ENCODE data around the gene RAB25.
A peak's percentile ranks its signal among the peaks of the same experiment; 100 is the strongest.

RAB25 gene

DNA sequence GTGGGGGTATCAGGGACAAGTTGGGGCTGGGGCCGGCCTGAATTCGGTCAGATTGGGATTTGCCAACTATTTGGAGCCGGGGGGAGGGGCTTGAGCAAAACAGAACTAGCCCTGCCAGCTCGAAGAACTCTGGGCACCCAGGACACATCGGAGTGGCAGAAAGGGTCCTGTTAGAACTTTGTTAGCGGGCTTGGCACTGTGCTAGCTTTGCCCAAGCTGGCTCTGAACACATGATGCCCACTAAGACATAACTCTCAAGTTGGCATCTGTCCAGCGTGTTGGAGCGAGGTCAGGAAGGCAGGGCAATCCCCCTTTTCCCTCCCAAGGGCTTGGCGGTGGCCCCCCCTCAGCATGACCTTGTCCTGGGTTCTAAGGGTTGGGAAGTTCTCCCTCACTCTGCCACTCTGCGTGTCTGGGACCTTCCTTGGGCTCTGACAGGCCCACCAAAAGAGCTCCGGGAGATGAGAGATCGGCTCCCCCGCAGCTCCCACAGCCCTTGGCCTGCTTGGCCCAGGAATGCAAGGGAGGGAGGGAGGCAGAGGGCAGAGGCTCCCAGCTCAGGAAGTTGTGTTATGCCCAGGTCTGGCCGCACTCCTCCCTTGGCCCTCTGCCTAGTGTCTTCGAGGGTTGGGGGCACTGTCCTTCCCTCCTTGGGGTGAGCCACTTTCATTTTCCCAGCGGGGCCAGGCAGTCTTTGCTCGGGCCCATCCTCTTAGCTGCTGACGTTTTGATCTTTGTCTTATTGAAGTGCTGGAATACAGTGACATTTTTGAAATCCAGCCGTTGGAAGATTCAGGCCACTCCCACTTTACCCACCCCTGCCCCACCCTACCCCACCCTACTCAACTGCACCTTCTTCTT lies 54.8 kb downstream of the RAB25 start:
- ChIA-PET POLR2A (interaction anchor here (0.5 to 5.5 kb wide), 10 partner anchors 8 to 1063 kb away, joined by 3 to 63 read pairs (median 6); partner anchors contain the start of genes MRPL24 and PMF1), CTCF (interaction anchor here (0.8 to 25.6 kb wide), 6 partner anchors 10 to 244 kb away, joined by 3 to 1029 read pairs (median 13); no protein-coding TSS in a partner anchor)
- no peaks in the 10 kb centered on the region for H3K9me3 ChIP-seq (ENCODE audit: control insufficient read depth, insufficient read depth, low read depth, low read length)
- peaks cover 4% of the 10 kb centered on the region for H3K4me1 ChIP-seq (ENCODE audit: control insufficient read depth, insufficient read depth, low read length)
- H3K36me3 ChIP-seq (ENCODE audit: control insufficient read depth in 2 of 2, insufficient read depth in 1 of 2, low read length in 2 of 2) = peaks cover 0 to 7% of the 10 kb centered on the region in 2 experiments; a peak in 2 of 3 replicates
- peak overlapping the region; percentile 66 for H3K27ac ChIP-seq (ENCODE audit: extremely low read depth, low read depth, low read length)
- H3K4me3 ChIP-seq (ENCODE audit: low read depth, low read length) = peak overlapping the region; percentile 69
- TF ChIP-seq ZFP3 (tag by site-specific recombination; IDR thresholded peaks at IDR 0.05; ENCODE audit: low read depth) = no peak
- TF ChIP-seq ZNF549 (tag by site-specific recombination; IDR thresholded peaks at IDR 0.05) = no peak
- TF ChIP-seq, protein P1, sequence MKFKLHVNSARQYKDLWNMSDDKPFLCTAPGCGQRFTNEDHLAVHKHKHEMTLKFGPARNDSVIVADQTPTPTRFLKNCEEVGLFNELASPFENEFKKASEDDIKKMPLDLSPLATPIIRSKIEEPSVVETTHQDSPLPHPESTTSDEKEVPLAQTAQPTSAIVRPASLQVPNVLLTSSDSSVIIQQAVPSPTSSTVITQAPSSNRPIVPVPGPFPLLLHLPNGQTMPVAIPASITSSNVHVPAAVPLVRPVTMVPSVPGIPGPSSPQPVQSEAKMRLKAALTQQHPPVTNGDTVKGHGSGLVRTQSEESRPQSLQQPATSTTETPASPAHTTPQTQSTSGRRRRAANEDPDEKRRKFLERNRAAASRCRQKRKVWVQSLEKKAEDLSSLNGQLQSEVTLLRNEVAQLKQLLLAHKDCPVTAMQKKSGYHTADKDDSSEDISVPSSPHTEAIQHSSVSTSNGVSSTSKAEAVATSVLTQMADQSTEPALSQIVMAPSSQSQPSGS (tag by site-specific recombination; IDR thresholded peaks at IDR 0.05; ENCODE audit: low read depth) = no peak
- TF ChIP-seq ZNF133 (tag by site-specific recombination; IDR thresholded peaks at IDR 0.05) = no peak
- TF ChIP-seq ZNF510 (tag by site-specific recombination; IDR thresholded peaks at IDR 0.05; ENCODE audit: insufficient replicate concordance) = no peak
- no peak for TF ChIP-seq HOXC10 (CRISPR knock-in tag; IDR thresholded peaks at IDR 0.05)
- TF ChIP-seq ZNF658 (tag by site-specific recombination; IDR thresholded peaks at IDR 0.05) = no peak
- no peak for TF ChIP-seq ZNF394 (tag by site-specific recombination; IDR thresholded peaks at IDR 0.05; ENCODE audit: borderline replicate concordance)
- TF ChIP-seq MYNN (tag by site-specific recombination; IDR thresholded peaks at IDR 0.05; ENCODE audit: borderline replicate concordance) = no peak
- no peak for TF ChIP-seq ZBTB11 (tag by site-specific recombination; conservative IDR thresholded peaks at IDR 0.05; ENCODE audit: low read depth)
- no peak for TF ChIP-seq ZNF223 (tag by site-specific recombination; IDR thresholded peaks at IDR 0.05)
- no peak for TF ChIP-seq ZNF692 (tag by site-specific recombination; IDR thresholded peaks at IDR 0.05)
- peak; percentile 23; the same call in 1 of the 2 replicates for TF ChIP-seq KLF7 (tag by site-specific recombination; IDR thresholded peaks at IDR 0.05; ENCODE audit: borderline replicate concordance)
- no peak for TF ChIP-seq ZNF324 (tag by site-specific recombination; IDR thresholded peaks at IDR 0.05)
- no peak for TF ChIP-seq ZFP41 (tag by site-specific recombination; IDR thresholded peaks at IDR 0.05; ENCODE audit: borderline replicate concordance)
- no peak for TF ChIP-seq ZNF146 (tag by site-specific recombination; IDR thresholded peaks at IDR 0.05)
- peak; percentile 45 for TF ChIP-seq ZBTB17 (tag by site-specific recombination; IDR thresholded peaks at IDR 0.05)
- TF ChIP-seq ZNF837 (tag by site-specific recombination; IDR thresholded peaks at IDR 0.05) = no peak
- TF ChIP-seq ZNF548 (tag by site-specific recombination; IDR thresholded peaks at IDR 0.05) = no peak
- no peak for TF ChIP-seq ZBTB1 (tag by site-specific recombination; IDR thresholded peaks at IDR 0.05)
- TF ChIP-seq MEIS1 (CRISPR knock-in tag; IDR thresholded peaks at IDR 0.05; ENCODE audit: borderline replicate concordance) = no peak
- peak; percentile 84; the same call in 1 of the 2 replicates for TF ChIP-seq ZNF600 (tag by site-specific recombination; IDR thresholded peaks at IDR 0.05)
- TF ChIP-seq ZXDB (tag by site-specific recombination; IDR thresholded peaks at IDR 0.05) = peak; percentile 27; the same call in 1 of the 2 replicates
- TF ChIP-seq ZNF664 (tag by site-specific recombination; IDR thresholded peaks at IDR 0.05) = no peak
- peak; percentile 87 for TF ChIP-seq KLF1 (tag by site-specific recombination; IDR thresholded peaks at IDR 0.05)
- TF ChIP-seq, protein P2, sequence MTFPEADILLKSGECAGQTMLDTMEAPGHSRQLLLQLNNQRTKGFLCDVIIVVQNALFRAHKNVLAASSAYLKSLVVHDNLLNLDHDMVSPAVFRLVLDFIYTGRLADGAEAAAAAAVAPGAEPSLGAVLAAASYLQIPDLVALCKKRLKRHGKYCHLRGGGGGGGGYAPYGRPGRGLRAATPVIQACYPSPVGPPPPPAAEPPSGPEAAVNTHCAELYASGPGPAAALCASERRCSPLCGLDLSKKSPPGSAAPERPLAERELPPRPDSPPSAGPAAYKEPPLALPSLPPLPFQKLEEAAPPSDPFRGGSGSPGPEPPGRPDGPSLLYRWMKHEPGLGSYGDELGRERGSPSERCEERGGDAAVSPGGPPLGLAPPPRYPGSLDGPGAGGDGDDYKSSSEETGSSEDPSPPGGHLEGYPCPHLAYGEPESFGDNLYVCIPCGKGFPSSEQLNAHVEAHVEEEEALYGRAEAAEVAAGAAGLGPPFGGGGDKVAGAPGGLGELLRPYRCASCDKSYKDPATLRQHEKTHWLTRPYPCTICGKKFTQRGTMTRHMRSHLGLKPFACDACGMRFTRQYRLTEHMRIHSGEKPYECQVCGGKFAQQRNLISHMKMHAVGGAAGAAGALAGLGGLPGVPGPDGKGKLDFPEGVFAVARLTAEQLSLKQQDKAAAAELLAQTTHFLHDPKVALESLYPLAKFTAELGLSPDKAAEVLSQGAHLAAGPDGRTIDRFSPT (tag by site-specific recombination; IDR thresholded peaks at IDR 0.05) = peak; percentile 72
- no peak for TF ChIP-seq ZNF707 (tag by site-specific recombination; IDR thresholded peaks at IDR 0.05)
- peak; percentile 93 for TF ChIP-seq GLIS1 (tag by site-specific recombination; IDR thresholded peaks at IDR 0.05)
- TF ChIP-seq ZNF660 (tag by site-specific recombination; IDR thresholded peaks at IDR 0.05) = no peak

Data from HEK293 (cell line).